SHP77 treated with DMSO at 0.1 percent for 48 hours (cell line): Measurements from ENCODE around the gene GOSR2.
"Not testable (repeated sequence)": the region's sequence is repeated elsewhere in the genome, so short reads cannot be mapped to it uniquely, and the experiment has no call there.

ENCODE experiments used
- DNase-seq: peaks from one replicate; lab custom pipeline; 2025; lab: John Stamatoyannopoulos, UW

The GOSR2 gene

DNA sequence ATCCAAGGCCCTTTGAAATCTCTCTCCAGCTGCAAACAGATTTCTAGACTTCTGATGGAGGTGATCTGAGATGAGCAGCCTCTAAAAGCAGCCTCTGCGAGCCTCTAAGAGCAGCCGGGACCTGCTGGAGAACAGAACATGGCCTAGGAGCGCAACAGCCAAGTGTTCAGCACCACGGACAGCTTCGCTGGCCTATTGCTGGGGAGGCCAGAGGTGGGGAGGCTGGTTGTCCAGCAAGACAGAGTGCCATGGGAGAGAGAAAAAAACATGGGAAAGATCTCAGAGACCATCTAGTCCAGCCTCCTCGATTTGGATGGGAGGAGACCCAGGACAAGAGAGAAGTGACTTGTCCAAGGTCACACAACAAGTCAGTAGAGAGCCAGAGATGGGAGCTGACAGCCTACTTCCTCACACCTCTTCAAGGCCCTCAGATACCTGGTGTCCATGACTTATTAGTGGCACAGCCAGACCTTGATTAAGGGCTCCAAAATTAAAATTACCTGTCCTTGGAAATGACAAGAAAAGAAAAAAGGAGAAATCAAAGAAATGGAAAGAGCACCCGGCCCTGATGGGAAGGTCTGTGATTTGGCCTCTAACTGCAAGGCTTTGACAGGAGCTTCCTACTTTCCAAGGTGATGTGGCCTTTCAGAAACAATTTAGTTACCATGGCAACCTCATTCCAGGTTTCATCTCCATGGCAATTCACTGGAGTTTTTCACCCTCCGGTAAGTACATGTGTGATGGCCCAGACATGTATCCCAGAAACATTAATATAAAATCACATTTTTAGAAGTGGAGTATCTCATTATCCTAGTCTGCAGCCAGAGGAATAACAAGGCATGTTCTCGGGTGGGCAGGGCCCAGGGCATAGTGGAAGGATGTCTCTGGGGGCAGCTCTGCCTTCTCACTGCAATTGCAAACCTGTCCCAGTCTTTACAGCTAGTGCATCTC lies 41.6 kb downstream of the GOSR2 start:
- DNase-seq, result no peak

DNA sequence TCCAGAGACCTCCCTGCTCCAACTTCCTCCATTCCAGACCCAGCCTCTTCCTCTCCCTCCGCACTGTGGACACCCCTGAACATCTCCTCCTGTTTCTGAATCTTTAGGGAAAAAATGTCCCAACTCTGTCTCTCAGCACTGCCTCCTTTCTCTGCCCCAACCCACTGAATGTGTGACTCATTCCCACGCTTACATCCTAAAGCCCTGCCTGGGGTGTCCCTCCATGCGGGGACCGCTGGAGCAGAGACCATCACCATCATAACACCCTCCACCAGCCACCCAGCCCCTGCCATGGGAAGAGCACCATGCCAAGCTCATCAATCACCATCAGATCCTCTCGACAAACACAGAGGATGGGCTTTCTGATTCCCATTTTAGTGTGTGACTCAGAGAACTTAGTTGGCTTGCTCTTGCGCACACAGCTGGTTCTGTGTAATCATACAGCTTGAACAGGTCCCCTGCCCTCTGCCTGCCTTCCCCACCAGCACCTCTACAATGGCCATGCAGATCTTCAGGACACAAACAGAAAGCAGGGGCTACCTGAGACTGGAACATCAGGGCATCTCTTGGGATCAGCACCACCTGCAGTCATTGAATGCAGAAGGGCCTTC lies 45.4 kb downstream of the GOSR2 start:
- no peak for DNase-seq

- DNase-seq, result no peak
Observed at GRCh38 chr17:46968896-46969295, 45.9 kb downstream of the GOSR2 start.

- DNase-seq, result no peak
Observed at GRCh38 chr17:46971647-46972300, 48.8 kb downstream of the GOSR2 start.

GRCh38 chr17:46972346-46972745 lies 49.4 kb downstream of the GOSR2 start:
- no peak for DNase-seq

GRCh38 chr17:46974086-46974485 lies 51.1 kb downstream of the GOSR2 start:
- no peak for DNase-seq

- no peak for DNase-seq
Observed at GRCh38 chr17:46975287-46975686, 52.3 kb downstream of the GOSR2 start.

- DNase-seq, result no peak
Observed at GRCh38 chr17:46976626-46977270, 53.8 kb downstream of the GOSR2 start.

GRCh38 chr17:46977348-46977747 lies 54.4 kb downstream of the GOSR2 start:
- DNase-seq, result no peak

DNA sequence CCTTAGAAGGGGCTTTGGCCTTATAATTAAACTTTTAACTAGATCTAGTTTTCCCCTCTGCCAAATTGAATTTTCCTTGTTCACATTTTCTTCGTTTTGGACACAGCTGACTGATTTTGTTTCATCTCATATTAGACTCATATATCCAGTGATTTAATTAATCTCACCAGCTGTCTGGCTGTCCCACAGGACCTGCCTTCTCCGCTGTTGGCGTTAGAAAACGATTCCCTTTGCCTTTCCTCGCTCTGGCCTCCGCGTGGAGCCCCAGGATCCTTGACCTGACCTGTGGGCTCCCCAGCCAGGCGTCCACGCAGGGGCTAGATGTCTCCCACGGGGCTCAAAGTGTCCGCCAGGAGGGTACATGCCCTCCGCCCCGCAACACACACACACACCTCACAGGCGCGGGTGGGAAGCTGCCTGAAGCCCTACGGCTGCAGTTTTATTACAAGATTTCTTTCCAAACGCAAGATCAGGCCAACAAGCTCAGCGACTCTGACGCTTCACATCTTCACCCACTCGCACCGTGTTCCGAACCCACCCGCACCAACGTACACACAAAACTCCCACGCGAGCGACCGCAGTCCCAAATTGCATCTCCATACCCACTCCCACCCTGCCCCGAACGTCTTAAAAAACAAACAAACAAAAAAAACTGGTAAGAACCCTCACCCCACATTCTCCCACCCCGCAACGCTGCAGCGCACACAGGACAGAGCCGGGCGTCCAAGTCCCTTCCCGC lies 55.0 kb downstream of the GOSR2 start:
- no peak for DNase-seq

- no peak for DNase-seq
Observed at GRCh38 chr17:46978489-46979146, 55.7 kb downstream of the GOSR2 start.

DNA sequence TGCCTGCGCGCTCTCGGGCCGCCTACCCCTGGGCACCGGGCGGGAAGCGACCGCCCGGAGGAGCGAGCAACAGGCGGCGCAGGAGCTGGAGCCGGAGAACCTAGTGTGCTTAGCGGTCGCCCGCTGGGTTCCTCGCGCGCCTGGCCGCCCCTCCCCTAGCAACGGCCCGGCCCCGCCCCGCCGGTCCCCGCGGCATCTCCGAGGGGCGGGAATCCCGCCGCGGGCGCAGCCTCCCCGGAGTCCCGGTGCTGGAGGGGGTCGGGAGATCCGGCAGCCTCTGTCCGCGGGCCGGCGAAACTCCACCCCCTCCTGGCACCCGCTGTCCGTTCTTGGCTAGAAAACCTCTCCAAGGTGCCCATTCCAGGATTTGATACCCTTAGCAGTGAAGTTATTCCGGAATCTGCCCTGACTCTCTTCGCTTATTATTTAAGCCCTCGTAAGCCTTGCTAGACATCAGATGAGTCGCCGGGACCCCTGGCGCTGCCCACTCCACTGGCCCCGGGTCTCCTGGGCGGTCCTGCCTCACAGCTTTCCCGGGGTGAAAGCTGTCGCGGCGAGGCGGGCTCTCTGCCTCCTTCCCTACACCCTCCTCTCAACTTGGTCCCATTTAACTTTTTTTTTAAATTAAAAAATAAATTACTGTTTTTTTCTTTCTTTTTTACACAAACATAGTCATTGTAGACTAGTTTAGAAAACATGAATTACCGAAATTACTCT lies 56.3 kb downstream of the GOSR2 start, which contains the start of gene RPRML:
Gene RPRML, minus strand, starts transcription at position 107 of the 717 bp plus-strand sequence. CDS start 246 bp downstream, outside the sequence.
- DNase-seq, result no peak

DNA sequence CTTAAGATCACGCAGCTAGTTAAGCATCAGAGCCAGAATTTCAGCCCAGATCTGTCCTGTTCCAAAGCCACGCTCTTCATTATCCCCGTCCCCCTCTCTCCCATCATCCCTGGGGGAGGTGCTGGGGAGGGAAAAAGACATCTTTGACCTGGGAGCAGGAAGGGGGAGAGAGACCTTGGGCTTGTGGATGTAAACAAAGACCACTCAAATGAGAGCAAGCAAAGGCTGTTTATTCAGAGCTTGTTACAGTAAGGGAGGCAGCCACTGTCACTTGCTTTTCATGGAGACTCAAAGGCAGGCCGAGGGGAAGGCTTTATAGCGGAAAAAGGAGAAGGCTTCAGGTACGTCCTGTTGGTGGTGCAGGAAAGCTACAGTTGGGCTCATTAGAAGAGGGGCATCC lies 59.6 kb downstream of the GOSR2 start:
- no peak for DNase-seq

DNA sequence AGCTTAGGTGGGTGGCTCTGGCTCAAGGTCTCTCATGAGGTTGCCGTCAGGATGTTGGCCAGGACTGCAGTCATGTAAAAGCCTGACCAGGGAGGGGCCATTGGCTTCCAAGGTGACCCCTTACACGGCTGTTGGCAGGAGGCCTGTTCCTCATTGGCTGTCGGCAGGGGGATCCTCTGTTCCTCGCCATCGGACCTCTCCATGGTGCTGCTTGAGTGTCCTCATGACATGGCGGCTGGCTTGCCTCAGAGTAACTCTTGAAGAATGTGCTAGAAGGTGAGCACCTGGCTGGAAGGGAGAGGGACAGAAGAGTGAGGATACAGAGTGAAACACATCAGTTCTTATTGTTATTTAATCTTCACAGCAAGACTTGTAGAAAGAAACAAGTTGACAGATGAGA lies 60.8 kb downstream of the GOSR2 start:
- no peak for DNase-seq

- no peak for DNase-seq
Observed at GRCh38 chr17:46984341-46984740, 61.4 kb downstream of the GOSR2 start.

GRCh38 chr17:46984892-46985291 lies 61.9 kb downstream of the GOSR2 start:
- peak; percentile 23 for DNase-seq

DNA sequence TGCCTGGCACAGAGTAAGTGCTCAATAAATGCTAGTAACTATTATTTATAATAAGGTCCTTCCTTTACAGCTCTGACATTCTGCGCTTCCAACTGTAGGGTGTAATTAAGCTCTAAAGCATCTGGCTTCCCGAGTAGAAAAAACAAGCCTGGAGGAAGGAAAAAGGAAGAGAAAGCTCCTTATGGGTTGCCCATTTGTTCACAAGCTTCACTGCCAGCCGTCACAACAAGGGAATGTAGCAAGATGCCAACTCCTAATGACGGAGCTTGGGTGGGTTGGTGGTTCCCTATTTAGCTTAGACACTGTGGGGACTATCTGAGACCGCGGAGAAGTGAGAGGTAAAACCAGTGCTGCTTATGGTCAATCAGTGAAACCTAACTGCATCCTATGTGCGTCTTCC lies 63.4 kb downstream of the GOSR2 start:
- no peak for DNase-seq

DNA sequence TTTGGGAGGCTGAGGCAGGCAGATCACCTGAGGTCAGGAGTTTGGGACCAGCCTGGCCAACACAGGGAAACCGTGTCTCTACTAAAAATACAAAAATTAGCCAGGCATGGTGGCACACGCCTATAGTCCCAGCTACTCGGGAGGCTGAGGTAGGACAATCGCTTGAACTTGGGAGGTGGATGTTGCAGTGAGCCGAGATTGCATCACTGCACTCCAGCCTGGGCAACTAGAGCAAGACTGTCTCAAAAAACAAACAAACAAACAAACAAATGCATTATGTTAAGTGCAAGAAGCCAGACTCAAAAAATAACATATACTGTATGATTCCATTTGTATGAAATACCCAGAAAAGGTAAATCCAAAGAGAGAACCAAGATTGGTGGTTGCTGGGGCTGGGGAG lies 65.0 kb downstream of the GOSR2 start:
- not testable (repeated sequence) for DNase-seq

DNA sequence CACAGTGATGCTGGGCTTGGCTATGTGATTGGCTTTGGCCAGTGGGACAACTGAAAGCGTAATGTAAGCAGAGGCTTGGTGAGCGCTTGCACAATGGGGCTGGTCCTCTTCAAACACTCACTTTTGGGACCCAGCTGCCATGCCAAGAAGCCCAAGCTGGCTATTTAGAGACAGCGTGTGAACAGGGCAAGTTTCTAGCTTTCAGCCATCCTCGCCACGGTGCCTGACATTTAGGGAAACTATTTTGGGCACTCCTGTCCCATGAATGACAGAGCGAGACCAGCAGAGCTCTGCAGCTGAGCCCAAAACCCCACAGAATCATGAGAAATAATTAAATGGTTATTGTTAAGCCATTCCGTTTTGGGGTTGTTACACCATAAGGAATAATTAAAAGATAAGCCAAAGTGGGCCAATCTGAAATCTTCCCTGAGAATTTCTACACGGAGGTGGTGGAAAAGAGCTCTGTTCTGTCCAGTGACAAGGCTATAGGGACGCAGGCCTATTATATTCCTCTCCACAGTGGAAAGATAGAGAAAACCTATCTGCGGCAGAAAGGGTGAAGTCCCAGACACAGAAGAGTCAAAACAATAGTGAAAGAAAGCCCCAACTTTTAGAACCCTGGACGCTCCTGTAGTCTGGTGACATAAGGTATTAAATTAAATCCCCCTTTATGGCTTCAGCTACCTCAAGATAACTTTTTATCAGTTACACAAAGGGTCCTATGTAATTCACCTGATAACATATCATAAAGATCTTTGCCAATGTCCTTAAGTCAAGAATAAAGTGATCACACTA lies 66.9 kb downstream of the GOSR2 start:
- no peak for DNase-seq

DNA sequence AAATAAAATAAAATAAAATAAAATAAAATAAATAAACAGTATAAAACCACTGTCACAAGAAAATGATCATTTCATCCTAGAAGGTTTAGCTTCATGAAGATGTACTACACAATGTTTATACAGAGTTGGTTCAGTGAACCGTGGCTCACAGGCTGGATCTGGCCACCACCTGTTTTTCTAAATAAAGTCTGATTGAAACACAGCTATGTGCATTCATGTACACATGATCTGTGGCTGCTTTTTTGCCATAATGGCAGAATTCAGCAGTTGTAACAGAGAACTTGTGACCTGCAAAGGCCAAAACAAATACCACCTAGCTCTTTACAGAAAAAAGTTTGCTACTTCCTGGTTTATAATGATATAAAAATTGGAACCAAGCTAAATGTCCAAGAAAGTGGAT lies 68.7 kb downstream of the GOSR2 start:
- DNase-seq, result no peak
